K562 (cell line): ENCODE measurements around the gene COL6A2. TPM values are rescaled to one million over a fixed set of nuclear protein-coding genes. Genes with fewer than 3 reads are reported as not detected.

ENCODE experiments used
- ATAC-seq: fragments of 200-7000 bp; cut with Tn5 transposase; 3 replicates; pipeline ENCODE4 v1.9.1; 2020; ENCODE audit warnings: moderate library complexity
- BruUV-seq: library from RNA; stranded (reverse); fragments of 400-500 nt; replicated peaks from 2 replicates; lab custom pipeline; 2021; lab: Mats Ljungman, UMichigan
- CTCF ChIA-PET: fragments of 300-600 bp; formaldehyde crosslinking; extraction: SDS; loops from one replicate; lab custom pipeline; 2021; ENCODE audit warnings: low intra/inter-chr PET ratio; lab: Yijun Ruan, JAX
- POLR2A ChIA-PET: fragments of 300-600, 350-650 bp; sonication (Branson Sonifier 250); formaldehyde crosslinking; extraction: SDS; loops from one replicate; lab custom pipeline; 2021; ENCODE audit warnings: antibody characterized with exemption, inconsistent platforms; lab: Yijun Ruan, JAX
- DNase-seq, 4 experiments: peaks; one replicate each; pipeline versions ENCODE4 v3.0.0 to v3.0.0-alpha.2; 2011 to 2018; ENCODE audit warnings: low spot score in 3 of 4, mixed read lengths in 3 of 4; ENCODE audit errors: extremely low read depth in 1 of 4
- FAIRE-seq: peaks from 2 replicates; lab custom pipeline; 2011; peaks lifted over from hg19 to GRCh38; lab: Jason Lieb, UNC
- H2AFZ ChIP-seq: 2 replicates; pipeline ENCODE4 v1.6.0; 2011; ENCODE audit warnings: low read depth, low read length, control low read depth, inconsistent platforms
- H3K27ac ChIP-seq: fragments of 200-600 bp; 3 replicates; pipeline ENCODE4 v1.8.0; 2011; ENCODE audit warnings: low read depth, mild to moderate bottlenecking, control low read depth, inconsistent platforms, low read length, moderate library complexity, mixed read lengths; ENCODE audit errors: extremely low read depth
- H3K27me3 ChIP-seq, 2 experiments: fragments of 300-600 bp in 1 of 2; 2 replicates in 1 of 2; 3 replicates in 1 of 2; pipeline versions ENCODE4 v1.6.0 to v1.8.0; 2011; ENCODE audit warnings: inconsistent platforms in 2 of 2, low read length in 2 of 2, mild to moderate bottlenecking in 1 of 2, mixed read lengths in 1 of 2, moderate library complexity in 1 of 2; ENCODE audit not compliant: control insufficient read depth in 2 of 2, insufficient read depth in 2 of 2
- H3K36me3 ChIP-seq: fragments of 300-600 bp; 3 replicates; pipeline ENCODE4 v1.8.0; 2011; ENCODE audit warnings: mild to moderate bottlenecking, low read length, inconsistent platforms; ENCODE audit not compliant: control insufficient read depth, insufficient read depth
- H3K4me1 ChIP-seq, 2 experiments: fragments of 200-600 bp in 1 of 2; replicated peaks in 1 of 2; 2 replicates in 1 of 2; 3 replicates in 1 of 2; pipeline versions ENCODE4 v1.5.1 to v1.8.0; 2011; ENCODE audit warnings: inconsistent platforms in 2 of 2, low read length in 2 of 2, mild to moderate bottlenecking in 1 of 2, mixed read lengths in 1 of 2, moderate library complexity in 1 of 2; ENCODE audit not compliant: control insufficient read depth in 2 of 2, insufficient read depth in 2 of 2
- H3K4me2 ChIP-seq: 2 replicates; pipeline ENCODE4 v1.6.1; 2011; ENCODE audit warnings: low read length, control low read depth, inconsistent platforms, mixed read lengths; ENCODE audit not compliant: insufficient read depth
- H3K4me3 ChIP-seq: fragments of 200-600 bp; sonication (generic), shearing (Covaris generic); 2 replicates; pipeline ENCODE4 v1.5.1; 2016; ENCODE audit warnings: control low read depth, inconsistent platforms
- H3K79me2 ChIP-seq: fragments of 200-600 bp; 3 replicates; pipeline ENCODE4 v1.8.0; 2011; ENCODE audit warnings: low read length, inconsistent platforms; ENCODE audit not compliant: control insufficient read depth, insufficient read depth
- H3K9ac ChIP-seq, 2 experiments: 2 replicates each; pipeline versions ENCODE4 v1.6.0 to v1.6.1; 2011; ENCODE audit warnings: low read depth in 2 of 2, low read length in 2 of 2, control low read depth in 1 of 2, inconsistent platforms in 1 of 2, mild to moderate bottlenecking in 1 of 2, mixed read lengths in 1 of 2; ENCODE audit not compliant: insufficient read depth in 1 of 2
- H3K9me1 ChIP-seq: one replicate; pipeline ENCODE4 v1.6.0; 2011; ENCODE audit warnings: inconsistent platforms, mild to moderate bottlenecking, low read length, moderate library complexity; ENCODE audit not compliant: control insufficient read depth, insufficient read depth
- H3K9me3 ChIP-seq: replicated peaks from 2 replicates; pipeline ENCODE4 v1.5.1; 2011; ENCODE audit warnings: low read depth, low read length, inconsistent platforms; ENCODE audit not compliant: control insufficient read depth, insufficient read depth
- H4K20me1 ChIP-seq: replicated peaks from 2 replicates; pipeline ENCODE4 v1.6.1; 2011; ENCODE audit warnings: low read length, inconsistent platforms, mixed read lengths; ENCODE audit not compliant: control insufficient read depth, insufficient read depth
- ARID3B ChIP-seq: fragments of 250-450 bp; sonication (Bioruptor Pico); IDR thresholded peaks from 2 replicates; pipeline ENCODE4 v1.4.0; 2020; ENCODE audit warnings: borderline replicate concordance
- CCNT2 ChIP-seq: IDR thresholded peaks from 2 replicates; pipeline ENCODE4 v1.6.1; 2011; ENCODE audit warnings: borderline replicate concordance, low read depth, mild to moderate bottlenecking, moderate library complexity, mixed read lengths, low read length; ENCODE audit not compliant: insufficient read length; ENCODE audit errors: extremely low read depth
- GABPA ChIP-seq: fragments of 200-800 bp; sonication (Bioruptor generic); conservative IDR thresholded peaks from 2 replicates; pipeline ENCODE4 v1.6.1; 2016; ENCODE audit warnings: low read depth, missing genetic modification characterization, missing compliant biosample characterization
- HDGF ChIP-seq: fragments of 450-650 bp; IDR thresholded peaks from 2 replicates; pipeline ENCODE4 v1.6.1; 2016
- MNT ChIP-seq, 2 experiments: fragments of 450-650 bp; conservative IDR thresholded peaks; 2 replicates each; pipeline ENCODE4 v1.6.1; 2017; ENCODE audit warnings: mild to moderate bottlenecking in 2 of 2, moderate library complexity in 2 of 2
- NCOR1 ChIP-seq: fragments of 450-650 bp; IDR thresholded peaks from 2 replicates; pipeline ENCODE4 v1.6.1; 2016; ENCODE audit warnings: mild to moderate bottlenecking, moderate library complexity
- SPI1 ChIP-seq: IDR thresholded peaks from 2 replicates; pipeline ENCODE4 v1.6.1; 2011; ENCODE audit warnings: low read depth, low read length, control low read depth, borderline replicate concordance
- ZHX1 ChIP-seq: fragments of 150-350 bp; conservative IDR thresholded peaks from 2 replicates; pipeline ENCODE4 v1.6.1; 2014; ENCODE audit warnings: low read length
- ZNF436 ChIP-seq: fragments of 250-450, 450-650 bp; sonication (Bioruptor Pico); formaldehyde crosslinking; IDR thresholded peaks from 2 replicates; pipeline ENCODE4 v1.7.0; 2020; ENCODE audit warnings: mild to moderate bottlenecking
- ZNF778 ChIP-seq: fragments of 450-650 bp; formaldehyde crosslinking; IDR thresholded peaks from 2 replicates; pipeline ENCODE4 v1.4.0; 2020; ENCODE audit warnings: mild to moderate bottlenecking, moderate library complexity
- WGBS: fragments of 100-300 bp; shearing (Covaris generic); methylation state at CpG from one replicate; pipeline ENCODE4 v1.1.6; 2016; ENCODE audit warnings: low coverage, mixed read lengths; ENCODE audit not compliant: insufficient coverage; ENCODE audit errors: missing lambda C conversion rate; 5-methylcytosine and 5-hydroxymethylcytosine counted together
- in situ Hi-C: fragments of 300-500 bp; cut with MboI; formaldehyde crosslinking; loops from 4 replicates; pipeline ENCODE4 v1.15.0; 2018; ENCODE audit warnings: inconsistent platforms, mixed read lengths
- intact Hi-C: fragments of 100-400 bp; cut with micrococcal nuclease; formaldehyde crosslinking; loops from 2 replicates; pipeline ENCODE4 v1.14.2; 2022
- polyA plus RNA-seq, 8 experiments: library from polyadenylated mRNA; depleted of rRNA in 4 of 8; stranded (reverse) in 5 of 8; unstranded in 3 of 8; fragments of >200 nt; fragmentation: Nextera tagmentation in 2 of 8; fragmentation: Illumina TruSeq in 1 of 8; extraction: Ambion mirVana in 2 of 8; extraction: Trizol in 1 of 8; gene quantifications; 2 replicates each; pipeline versions ENCODE4 v1.2.1 to v1.2.3, GENCODE V29; 2011 to 2014; ENCODE audit warnings: inconsistent platforms in 1 of 8, missing spikeins in 1 of 8
- total RNA-seq, 7 experiments: library from RNA; depleted of rRNA in 6 of 7; stranded (reverse); fragments of >200 nt in 6 of 7; fragmentation: Illumina TruSeq in 2 of 7; extraction: Trizol in 2 of 7; gene quantifications; 2 replicates each; pipeline versions ENCODE4 v1.2.1 to v1.2.3, GENCODE V29; 2011 to 2021; ENCODE audit warnings: low replicate concordance in 1 of 7

COL6A2 gene
- total and polyA plus RNA-seq, 9 of the 15 experiments (the other 6 are each of a cell fraction or from before 2014, with no cell fraction given), result 0.07 to 1.1 (median 0.24) TPM; not detected in 3

- Histone ChIP-seq H3K79me2 (no peaks in the 10 kb centered on the region), H4K20me1 (no peaks in the 10 kb centered on the region), H3K9me1 (no peaks in the 10 kb centered on the region), H3K9ac (no peak overlapping the region), H3K27ac (no peak overlapping the region), H3K36me3 (no peaks in the 10 kb centered on the region), H3K4me1 (peaks cover 0 to 6% of the 10 kb centered on the region in 2 experiments; a peak in 2 of 5 replicates), H3K27me3 (peaks cover 23 to 34% of the 10 kb centered on the region in 2 experiments), H3K9me3 (no peaks in the 10 kb centered on the region), H2AFZ (no peak overlapping the region), H3K4me2 (no peak overlapping the region), H3K4me3 (no peak overlapping the region)
- no peak for DNase-seq
- 0% methylated on average over 2 of the region's 2 CpGs for WGBS
- CTCF ChIA-PET, result no interaction called here
- no TSS peak for BruUV-seq
- FAIRE-seq, result no peak
- POLR2A ChIA-PET, result no interaction called here
- intact Hi-C loops (no loop called here), in situ Hi-C loops (no loop called here)
- ATAC-seq, result no peak
- TF ChIP-seq ZHX1, result no peak
Observed at GRCh38 chr21:46088189-46088588, 9.7 kb upstream of the COL6A2 start.

GRCh38 chr21:46089285-46089684 is 8.6 kb upstream of the COL6A2 start:
- H3K9me3 ChIP-seq, result no peaks in the 10 kb centered on the region
- ChIA-PET CTCF (no interaction called here), POLR2A (interaction anchor here (0.6 kb wide), 2 partner anchors 41 to 320 kb away, joined by 3 read pairs; no protein-coding TSS in a partner anchor)
- ATAC-seq (no peak), DNase-seq (no peak), FAIRE-seq (no peak)
- H3K27me3 ChIP-seq, result peaks cover 16 to 32% of the 10 kb centered on the region in 2 experiments
- no peaks in the 10 kb centered on the region for H3K36me3 ChIP-seq
- no peak overlapping the region for H2AFZ ChIP-seq
- no peak overlapping the region for H3K9ac ChIP-seq
- BruUV-seq, result no TSS peak
- H3K4me3 ChIP-seq, result no peak overlapping the region
- H3K9me1 ChIP-seq, result no peaks in the 10 kb centered on the region
- no peaks in the 10 kb centered on the region for H3K4me1 ChIP-seq
- no peaks in the 10 kb centered on the region for H3K79me2 ChIP-seq
- no peak overlapping the region for H3K4me2 ChIP-seq
- intact Hi-C loops, result no loop called here
- under 1% methylated on average over 5 of the region's 5 CpGs for WGBS
- H4K20me1 ChIP-seq, result no peaks in the 10 kb centered on the region
- H3K27ac ChIP-seq, result no peak overlapping the region
- in situ Hi-C loops, result no loop called here
- TF ChIP-seq MNT (conservative IDR thresholded peaks at IDR 0.05), result no peak
- TF ChIP-seq NCOR1, result no peak
- TF ChIP-seq GABPA, result no peak
- TF ChIP-seq CCNT2, result no peak
- no peak for TF ChIP-seq ZNF436 (CRISPR knock-in tag)
- TF ChIP-seq ARID3B (CRISPR knock-in tag), result no peak
- TF ChIP-seq ZNF778 (CRISPR knock-in tag), result no peak
- no peak for TF ChIP-seq SPI1
- no peak for TF ChIP-seq HDGF
